ENCODE measurements around the gene EEA1. TPM values are rescaled to one million over a fixed set of nuclear protein-coding genes. Genes with fewer than 3 reads are reported as not detected.

EEA1 gene
- total and polyA plus RNA-seq, 10 of the 15 experiments (the other 5 are each of a cell fraction or from before 2014, with no cell fraction given): 5.5 to 40.3 (median 13.5) TPM

GRCh38 chr12:92939116-92939515 is 10.0 kb upstream of the EEA1 start (continued):
- TF ChIP-seq ZBTB11 (CRISPR knock-in tag; IDR thresholded peaks at IDR 0.05) (no peak), RUNX3 (IDR thresholded peaks at IDR 0.05; ENCODE audit: low read length) (no peak), ZBED1 (IDR thresholded peaks at IDR 0.05; ENCODE audit: borderline replicate concordance) (no peak), BCL11A (IDR thresholded peaks at IDR 0.05; ENCODE audit: low read depth, low read length) (no peak), ETV6 (conservative IDR thresholded peaks at IDR 0.05 in 1 of 2, IDR thresholded peaks at IDR 0.05 in 1 of 2; ENCODE audit: borderline replicate concordance in 1 of 2, low read depth in 1 of 2) (no peak), KLF5 (IDR thresholded peaks at IDR 0.05; ENCODE audit: partially characterized antibody) (no peak), LARP7 (IDR thresholded peaks at IDR 0.05) (no peak), PKNOX1 (IDR thresholded peaks at IDR 0.05) (no peak), MLLT1 (IDR thresholded peaks at IDR 0.05) (no peak), RELB (IDR thresholded peaks at IDR 0.05; ENCODE audit: low read depth) (no peak)
